CD4-positive, alpha-beta T cell (primary cell): ENCODE data around the gene HAGHL. TPM values are rescaled to one million over a fixed set of nuclear protein-coding genes. Genes with fewer than 3 reads are reported as not detected.

Source experiments
- ATAC-seq: fragments of 200-7000 bp; cut with Tn5 transposase; one replicate; pipeline ENCODE4 v1.10.0; 2022; ENCODE audit warnings: mild to moderate bottlenecking; ENCODE audit not compliant: poor library complexity
- CTCF ChIA-PET: fragments of 350-600 bp; sonication (Branson Sonifier 250); formaldehyde crosslinking; loops from one replicate; lab custom pipeline; 2021; ENCODE audit warnings: antibody characterized with exemption, inconsistent platforms; lab: Charles Lee
- POLR2A ChIA-PET: fragments of 350-600 bp; sonication (Branson Sonifier 250); formaldehyde crosslinking; loops from one replicate; lab custom pipeline; 2021; ENCODE audit warnings: antibody characterized with exemption, inconsistent platforms; lab: Charles Lee
- DNase-seq, 14 experiments: peaks; one replicate each; pipeline ENCODE4 v3.0.0-alpha.2; 2013 to 2020; ENCODE audit warnings: mixed read lengths in 2 of 14
- H3K27ac ChIP-seq, 2 donors: one replicate each; pipeline versions ENCODE4 v1.5.1 to v1.7.0; 2013; ENCODE audit warnings: low read length in 2 of 2, low read depth in 1 of 2, mild to moderate bottlenecking in 1 of 2
- H3K27me3 ChIP-seq, 2 experiments: 1 replicate in 1 of 2; 2 replicates in 1 of 2; pipeline versions ENCODE4 v1.6.1 to v1.7.0; 2013; ENCODE audit warnings: low read length in 2 of 2, control low read depth in 1 of 2, mild to moderate bottlenecking in 1 of 2, moderate library complexity in 1 of 2; ENCODE audit not compliant: insufficient read depth in 2 of 2, control insufficient read depth in 1 of 2
- H3K36me3 ChIP-seq: one replicate; pipeline ENCODE4 v1.6.1; 2013; ENCODE audit warnings: low read length, control low read depth; ENCODE audit not compliant: insufficient read depth
- H3K4me1 ChIP-seq: one replicate; pipeline ENCODE4 v1.6.1; 2013; ENCODE audit warnings: low read length, control low read depth; ENCODE audit not compliant: insufficient read depth
- H3K4me3 ChIP-seq: one replicate; pipeline ENCODE4 v1.5.1; 2013; ENCODE audit warnings: mild to moderate bottlenecking, low read length, moderate library complexity
- H3K9me3 ChIP-seq, 2 experiments: 1 replicate in 1 of 2; 2 replicates in 1 of 2; pipeline versions ENCODE4 v1.6.1 to v1.7.0; 2013; ENCODE audit warnings: low read length in 2 of 2, mild to moderate bottlenecking in 2 of 2, control low read depth in 1 of 2, moderate library complexity in 1 of 2; ENCODE audit not compliant: control insufficient read depth in 1 of 2, insufficient read depth in 1 of 2
- H3K27ac Mint-ChIP-seq: one replicate; pipeline ENCODE4 v1.8.0; 2020; ENCODE audit warnings: mixed read lengths
- H3K27me3 Mint-ChIP-seq: one replicate; pipeline ENCODE4 v1.8.0; 2021; ENCODE audit warnings: mixed read lengths
- H3K36me3 Mint-ChIP-seq: one replicate; pipeline ENCODE4 v1.8.0; 2021; ENCODE audit warnings: low read depth, mixed read lengths
- H3K4me1 Mint-ChIP-seq: one replicate; pipeline ENCODE4 v1.8.0; 2021; ENCODE audit warnings: low read depth, mixed read lengths
- H3K4me3 Mint-ChIP-seq: one replicate; pipeline ENCODE4 v1.8.0; 2020; ENCODE audit warnings: mild to moderate bottlenecking, mixed read lengths
- H3K9me3 Mint-ChIP-seq: one replicate; pipeline ENCODE4 v1.8.0; 2020; ENCODE audit warnings: mixed read lengths
- CTCF ChIP-seq: fragments of 200-600 bp; IDR thresholded peaks from one replicate; pipeline ENCODE4 v1.8.0; 2022; ENCODE audit warnings: antibody characterized with exemption, mild to moderate bottlenecking
- intact Hi-C, 2 experiments: fragments of 100-400 bp; cut with DNase I in 1 of 2; cut with micrococcal nuclease in 1 of 2; formaldehyde crosslinking; loops; one replicate each; pipeline versions ENCODE4 v1.15.1 to v1.9.0; 2023 to 2025; cut with DNase I, micrococcal nuclease
- total RNA-seq, 174 experiments: library from RNA in 2 of 174; stranded (reverse) in 2 of 174; gene quantifications; one replicate each; pipeline ENCODE4 v1.2.3 and lab custom pipeline; 2021 to 2026

The HAGHL gene
- total RNA-seq, 2 experiments from 2014 or later: 7.1 to 9.2 TPM

DNA sequence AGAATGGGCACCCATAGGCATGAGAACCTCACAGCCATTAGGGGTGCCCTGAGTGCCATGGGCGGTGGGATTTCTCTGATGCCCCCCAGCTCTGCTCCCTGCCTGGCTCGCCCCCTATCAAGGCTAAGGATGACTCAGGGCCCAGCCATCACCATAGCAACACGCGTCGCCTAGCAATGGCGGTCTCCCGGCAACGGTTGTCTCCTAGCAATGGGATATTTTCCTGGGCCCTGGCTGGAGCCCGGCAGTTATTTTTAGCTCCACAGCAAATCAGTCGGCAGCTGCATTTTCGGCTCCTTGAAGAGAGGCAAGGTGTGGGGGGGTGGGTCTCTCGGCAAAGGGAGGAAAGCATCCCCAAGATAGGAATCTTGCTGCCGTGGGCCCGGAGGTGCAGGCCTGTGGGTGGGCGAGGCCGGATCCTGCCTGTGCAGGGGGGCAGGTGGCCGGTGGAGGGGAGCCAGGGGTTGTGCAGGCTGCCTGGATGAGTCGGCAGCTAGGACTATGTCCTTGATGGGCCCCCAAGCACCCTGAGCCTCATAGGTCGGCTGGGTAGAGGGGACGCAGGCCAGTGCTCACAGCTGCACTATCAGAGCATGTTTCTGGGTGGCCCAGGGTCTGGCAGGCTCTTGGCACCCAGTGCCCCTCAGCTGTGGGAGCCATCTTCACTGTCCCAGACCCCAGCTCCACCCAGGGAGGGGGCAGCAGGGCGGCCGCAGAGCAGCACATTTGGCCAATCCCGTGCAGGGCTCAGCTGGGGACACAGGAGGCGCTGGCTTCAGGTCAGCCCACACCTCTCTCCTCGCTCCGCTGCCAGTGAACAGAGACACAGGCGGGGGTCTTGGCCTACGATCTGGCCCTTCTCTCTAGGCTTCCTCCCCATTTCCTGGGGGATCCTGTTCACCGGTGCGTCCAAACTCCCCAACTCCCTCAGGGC, 17.1 kb upstream of the HAGHL start:
- Mint-ChIP-seq H3K4me1 (peaks cover 4% of the 10 kb centered on the region), H3K27me3 (peaks cover 58% of the 10 kb centered on the region), H3K36me3 (no peaks in the 10 kb centered on the region), H3K27ac (no peak overlapping the region), H3K9me3 (no peaks in the 10 kb centered on the region), H3K4me3 (no peak overlapping the region)
- H3K4me3 ChIP-seq: no peak overlapping the region
- intact Hi-C loops: loop anchor here in 1 of 2 experiments (2.0 to 5.0 kb wide), 3 partner anchors 342 to 482 kb away; no protein-coding TSS in a partner anchor
- TF ChIP-seq CTCF: no peak
- ChIA-PET POLR2A (interaction anchor here (0.8 kb wide), 1 partner anchor 11 kb away, joined by 3 read pairs; the partner anchor contains the start of gene ANTKMT), CTCF (interaction anchor here (1.3 kb wide), 1 partner anchor 11 kb away, joined by 3 read pairs; the partner anchor contains the start of gene ANTKMT)
- peaks cover 55 to 59% of the 10 kb centered on the region in 2 experiments for H3K27me3 ChIP-seq
- DNase-seq (no peak), ATAC-seq (no peak)
- no peaks in the 10 kb centered on the region for H3K36me3 ChIP-seq
- H3K4me1 ChIP-seq: peaks cover 31% of the 10 kb centered on the region
- peaks cover 0 to 35% of the 10 kb centered on the region in 2 experiments for H3K9me3 ChIP-seq
- no peak overlapping the region for H3K27ac ChIP-seq

GRCh38 chr16:710500-711075, 16.3 kb upstream of the HAGHL start:
- Histone ChIP-seq H3K27ac (no peak overlapping the region), H3K9me3 (peaks cover 0 to 33% of the 10 kb centered on the region in 2 experiments), H3K4me1 (peaks cover 28% of the 10 kb centered on the region), H3K4me3 (no peak overlapping the region), H3K36me3 (no peaks in the 10 kb centered on the region), H3K27me3 (peaks cover 53 to 56% of the 10 kb centered on the region in 2 experiments)
- TF ChIP-seq CTCF: no peak
- POLR2A ChIA-PET: no interaction called here
- Mint-ChIP-seq H3K4me1 (peaks cover 4% of the 10 kb centered on the region), H3K27ac (no peak overlapping the region), H3K36me3 (no peaks in the 10 kb centered on the region), H3K4me3 (no peak overlapping the region), H3K27me3 (peaks cover 58% of the 10 kb centered on the region), H3K9me3 (no peaks in the 10 kb centered on the region)
- no peak for DNase-seq
- CTCF ChIA-PET: interaction anchor here (1.3 kb wide), 1 partner anchor 10 kb away, joined by 3 read pairs; the partner anchor contains the start of gene ANTKMT
- no peak for ATAC-seq
- intact Hi-C loops: loop anchor here (1.0 to 5.0 kb wide), 5 partner anchors 31 to 482 kb away; no protein-coding TSS in a partner anchor

- Mint-ChIP-seq H3K9me3 (no peaks in the 10 kb centered on the region), H3K27me3 (peaks cover 58% of the 10 kb centered on the region), H3K27ac (no peak overlapping the region), H3K4me3 (no peak overlapping the region), H3K36me3 (no peaks in the 10 kb centered on the region), H3K4me1 (peaks cover 4% of the 10 kb centered on the region)
- POLR2A ChIA-PET: no interaction called here
- H3K27me3 ChIP-seq: peaks cover 57% of the 10 kb centered on the region in 2 experiments
- H3K27ac ChIP-seq: no peak overlapping the region
- H3K4me3 ChIP-seq: no peak overlapping the region
- CTCF ChIA-PET: interaction anchor here (1.3 kb wide), 1 partner anchor 10 kb away, joined by 3 read pairs; the partner anchor contains the start of gene ANTKMT
- ATAC-seq: no peak
- no peak for TF ChIP-seq CTCF
- intact Hi-C loops: loop anchor here (1.0 to 5.0 kb wide), 5 partner anchors 30 to 481 kb away; no protein-coding TSS in a partner anchor
- H3K36me3 ChIP-seq: no peaks in the 10 kb centered on the region
- DNase-seq: no peak
- peaks cover 0 to 34% of the 10 kb centered on the region in 2 experiments for H3K9me3 ChIP-seq
- H3K4me1 ChIP-seq: peaks cover 30% of the 10 kb centered on the region
These were observed 15.8 kb upstream of the HAGHL start for GRCh38 chr16:711084-711483.
